HCT116 (cell line): Measurements from ENCODE around the gene FFAR4. TPM values are rescaled to one million over a fixed set of nuclear protein-coding genes. Genes with fewer than 3 reads are reported as not detected.

Experiments
- ATAC-seq: fragments of 200-7000 bp; cut with Tn5 transposase; 2 replicates; pipeline ENCODE4 v1.9.1; 2020; ENCODE audit warnings: mild to moderate bottlenecking, moderate library complexity
- BruUV-seq: library from RNA; stranded (reverse); fragments of 400-500 nt; replicated peaks from 2 replicates; lab custom pipeline; 2021; lab: Mats Ljungman, UMichigan
- CTCF ChIA-PET: fragments of 300-600 bp; sonication (Branson Sonifier 250); formaldehyde crosslinking; loops from one replicate; lab custom pipeline; 2021; ENCODE audit warnings: antibody characterized with exemption; lab: Charles Lee
- POLR2A ChIA-PET: fragments of 300-600, 350-600 bp; sonication (Branson Sonifier 250); formaldehyde crosslinking; loops from one replicate; lab custom pipeline; 2021; ENCODE audit warnings: antibody characterized with exemption; lab: Charles Lee
- RAD21 ChIA-PET, 2 experiments: fragments of 300-600 bp; sonication (Branson Sonifier 250); formaldehyde crosslinking; loops; one replicate each; lab custom pipeline; 2023; ENCODE audit warnings: low total read pairs in 2 of 2; ENCODE audit not compliant: uncharacterized antibody in 2 of 2, unreplicated experiment in 2 of 2, low non-redundant PET in 1 of 2; lab: Charles Lee
- DNase-seq: peaks from one replicate; pipeline ENCODE4 v3.0.0-alpha.2; 2010; ENCODE audit warnings: low read depth, low spot score
- H2AFZ ChIP-seq: fragments of 200-600 bp; shearing (Covaris generic), sonication (generic); 2 replicates; pipeline ENCODE4 v1.6.1; 2017; ENCODE audit warnings: low read depth, mixed run types, mixed read lengths, antibody characterized with exemption, low read length; ENCODE audit not compliant: poor library complexity, severe bottlenecking
- H3K27ac ChIP-seq: 2 replicates; pipeline ENCODE4 v1.5.1; 2012; ENCODE audit warnings: low read depth, low read length
- H3K27me3 ChIP-seq: fragments of 200-600 bp; sonication (generic); 2 replicates; pipeline ENCODE4 v1.6.1; 2016; ENCODE audit warnings: mixed run types, low read length, mixed read lengths; ENCODE audit not compliant: insufficient read depth
- H3K36me3 ChIP-seq, 2 experiments: fragments of 200-500 bp in 1 of 2; fragments of 200-600 bp in 1 of 2; sonication (Bioruptor generic) in 1 of 2; sonication (generic) in 1 of 2; 2 replicates each; pipeline versions ENCODE4 v1.5.1 to v1.6.1; 2014 to 2016; ENCODE audit warnings: low read length in 2 of 2, inconsistent platforms in 1 of 2, mixed read lengths in 1 of 2, mixed run types in 1 of 2; ENCODE audit not compliant: insufficient read depth in 2 of 2, control insufficient read depth in 1 of 2
- H3K4me1 ChIP-seq, 2 experiments: fragments of 200-600 bp in 1 of 2; sonication (generic) in 1 of 2; 2 replicates each; pipeline versions ENCODE4 v1.5.1 to v1.6.1; 2012 to 2017; ENCODE audit warnings: low read length in 2 of 2, inconsistent platforms in 1 of 2, mild to moderate bottlenecking in 1 of 2, mixed read lengths in 1 of 2, mixed run types in 1 of 2, moderate library complexity in 1 of 2; ENCODE audit not compliant: insufficient read depth in 2 of 2, control insufficient read depth in 1 of 2
- H3K4me2 ChIP-seq: fragments of 200-600 bp; sonication (generic); 2 replicates; pipeline ENCODE4 v1.6.1; 2017; ENCODE audit warnings: mixed run types, low read length, mixed read lengths
- H3K4me3 ChIP-seq, 2 experiments: fragments of 200-600 bp in 1 of 2; sonication (generic) in 1 of 2; replicated peaks in 1 of 2; 2 replicates each; pipeline ENCODE4 v1.5.1; 2011 to 2016; ENCODE audit warnings: low read length in 2 of 2, control low read depth in 1 of 2, low read depth in 1 of 2, mild to moderate bottlenecking in 1 of 2, mixed read lengths in 1 of 2, mixed run types in 1 of 2
- H3K79me2 ChIP-seq: fragments of 200-600 bp; sonication (generic); 2 replicates; pipeline ENCODE4 v1.6.1; 2017; ENCODE audit warnings: mild to moderate bottlenecking, mixed run types, low read length, moderate library complexity, mixed read lengths; ENCODE audit not compliant: insufficient read depth
- H3K9ac ChIP-seq: fragments of 200-600 bp; sonication (generic); 2 replicates; pipeline ENCODE4 v1.6.1; 2016; ENCODE audit warnings: low read length, mixed read lengths
- H3K9me2 ChIP-seq: fragments of 200-600 bp; sonication (generic), shearing (Covaris generic); 2 replicates; pipeline ENCODE4 v1.6.1; 2017; ENCODE audit warnings: mixed run types, mild to moderate bottlenecking, moderate library complexity; ENCODE audit not compliant: insufficient read depth
- H3K9me3 ChIP-seq, 2 experiments: fragments of 200-500 bp in 1 of 2; fragments of 200-600 bp in 1 of 2; sonication (Bioruptor generic) in 1 of 2; sonication (generic) in 1 of 2; 2 replicates each; pipeline ENCODE4 v1.6.1; 2014 to 2017; ENCODE audit warnings: low read length in 2 of 2, mixed read lengths in 2 of 2, inconsistent platforms in 1 of 2, low read depth in 1 of 2, mild to moderate bottlenecking in 1 of 2, mixed run types in 1 of 2, moderate library complexity in 1 of 2; ENCODE audit not compliant: control insufficient read depth in 1 of 2, insufficient read depth in 1 of 2
- H4K20me1 ChIP-seq: fragments of 200-600 bp; sonication (generic), shearing (Covaris generic); 2 replicates; pipeline ENCODE4 v1.6.1; 2017; ENCODE audit warnings: mixed run types, mild to moderate bottlenecking, moderate library complexity; ENCODE audit not compliant: insufficient read depth
- ATF3 ChIP-seq: IDR thresholded peaks from 2 replicates; pipeline ENCODE4 v1.6.1; 2012
- CBX3 ChIP-seq: IDR thresholded peaks from 2 replicates; pipeline ENCODE4 v1.6.1; 2012; ENCODE audit warnings: low read depth
- CEBPB ChIP-seq: IDR thresholded peaks from 2 replicates; pipeline ENCODE4 v1.6.1; 2012; ENCODE audit warnings: low read depth
- EZH2phosphoT487 ChIP-seq: fragments of 200-600 bp; IDR thresholded peaks from 2 replicates; pipeline ENCODE4 v1.6.1; 2018; ENCODE audit warnings: antibody characterized with exemption, borderline replicate concordance
- JUND ChIP-seq: IDR thresholded peaks from 2 replicates; pipeline ENCODE4 v1.6.1; 2012
- MAX ChIP-seq: IDR thresholded peaks from 2 replicates; pipeline ENCODE4 v1.6.1; 2012
- SP1 ChIP-seq: IDR thresholded peaks from 2 replicates; pipeline ENCODE4 v1.6.1; 2012; ENCODE audit warnings: low read depth
- TCF7L2 ChIP-seq: IDR thresholded peaks from 2 replicates; pipeline ENCODE4 v1.7.0; 2011; ENCODE audit warnings: borderline replicate concordance, inconsistent platforms; ENCODE audit not compliant: insufficient read depth, insufficient read length; ENCODE audit errors: extremely low read depth
- ZBTB33 ChIP-seq: IDR thresholded peaks from 2 replicates; pipeline ENCODE4 v1.6.1; 2011; ENCODE audit warnings: mild to moderate bottlenecking, low read length, moderate library complexity; ENCODE audit not compliant: insufficient replicate concordance; ENCODE audit errors: extremely low read depth
- intact Hi-C: fragments of 100-400 bp; cut with micrococcal nuclease; formaldehyde crosslinking; loops from 2 replicates; pipeline ENCODE4 v1.10.0; 2022
- total RNA-seq: library from RNA; stranded (reverse); gene quantifications from one replicate; pipeline ENCODE4 v1.2.1, GENCODE V29; 2021; ENCODE audit not compliant: unreplicated experiment

FFAR4 gene
- total RNA-seq, 1 experiment from 2014 or later, result not detected

- no peak overlapping the region for H3K4me2 ChIP-seq
- H3K79me2 ChIP-seq, result no peaks in the 10 kb centered on the region
- no peak for DNase-seq
- H4K20me1 ChIP-seq, result no peaks in the 10 kb centered on the region
- H2AFZ ChIP-seq, result no peak overlapping the region
- no peaks in the 10 kb centered on the region for H3K9me3 ChIP-seq
- H3K9ac ChIP-seq, result no peak overlapping the region
- H3K36me3 ChIP-seq, result no peaks in the 10 kb centered on the region
- H3K27me3 ChIP-seq, result no peaks in the 10 kb centered on the region
- BruUV-seq, result no TSS peak
- CTCF ChIA-PET, result no interaction called here
- no peaks in the 10 kb centered on the region for H3K9me2 ChIP-seq
- TF ChIP-seq ATF3, result no peak
- TF ChIP-seq EZH2phosphoT487, result no peak
- TF ChIP-seq CEBPB, result no peak
- no peak for TF ChIP-seq ZBTB33
- TF ChIP-seq TCF7L2, result no peak
- TF ChIP-seq JUND, result no peak
- TF ChIP-seq CBX3, result no peak
- TF ChIP-seq MAX, result no peak
- no peak for TF ChIP-seq SP1
- POLR2A ChIA-PET, result no interaction called here
- H3K4me1 ChIP-seq, result peaks cover 4 to 14% of the 10 kb centered on the region in 2 experiments; a peak in 2 of 4 replicates
- RAD21 ChIA-PET, result no interaction called here
- intact Hi-C loops, result no loop called here
- no peak for ATAC-seq
- no peak overlapping the region for H3K27ac ChIP-seq
- H3K4me3 ChIP-seq, result no peak overlapping the region
These were observed 7.5 kb downstream of the FFAR4 start for GRCh38 chr10:93573924-93574323.
